DMS114 treated with DMSO at 0.1 percent for 48 hours (cell line): Measurements from ENCODE around the gene CASKIN2.
"Not testable (repeated sequence)": the region's sequence is repeated elsewhere in the genome, so short reads cannot be mapped to it uniquely, and the experiment has no call there.

Source experiments
- DNase-seq: peaks from one replicate; lab custom pipeline; 2025; ENCODE audit not compliant: unreplicated experiment; lab: John Stamatoyannopoulos, UW

CASKIN2 gene

GRCh38 chr17:75493476-75494129 lies 21.7 kb downstream of the CASKIN2 start:
- DNase-seq = no peak

DNA sequence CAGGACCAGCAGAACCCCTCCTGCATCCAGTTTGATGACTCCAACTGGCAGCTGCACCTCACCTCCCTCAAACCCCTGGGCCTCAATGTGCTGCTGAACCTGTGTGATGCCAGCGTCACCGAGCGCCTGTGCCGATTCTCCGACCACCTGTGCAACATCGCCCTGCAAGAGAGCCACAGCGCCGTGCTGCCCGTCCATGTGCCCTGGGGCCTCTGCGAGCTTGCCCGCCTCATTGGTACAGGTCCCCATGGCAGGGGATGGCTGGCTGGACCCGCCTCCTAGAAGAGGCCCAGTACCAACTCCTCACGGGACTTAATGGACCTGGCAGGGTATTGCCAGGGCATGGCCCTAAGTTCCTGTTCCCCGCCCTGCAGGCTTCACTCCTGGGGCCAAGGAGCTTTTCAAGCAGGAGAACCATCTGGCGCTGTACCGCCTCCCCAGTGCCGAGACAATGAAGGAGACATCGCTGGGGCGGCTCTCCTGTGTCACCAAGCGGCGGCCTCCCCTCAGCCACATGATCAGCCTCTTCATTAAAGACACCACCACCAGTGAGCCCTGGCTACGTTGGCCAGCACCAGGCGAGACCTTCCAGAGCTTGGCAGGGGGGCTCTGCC lies 22.7 kb downstream of the CASKIN2 start:
- DNase-seq = no peak

- DNase-seq = no peak
These were observed 23.7 kb downstream of the CASKIN2 start for GRCh38 chr17:75491680-75492079.

DNA sequence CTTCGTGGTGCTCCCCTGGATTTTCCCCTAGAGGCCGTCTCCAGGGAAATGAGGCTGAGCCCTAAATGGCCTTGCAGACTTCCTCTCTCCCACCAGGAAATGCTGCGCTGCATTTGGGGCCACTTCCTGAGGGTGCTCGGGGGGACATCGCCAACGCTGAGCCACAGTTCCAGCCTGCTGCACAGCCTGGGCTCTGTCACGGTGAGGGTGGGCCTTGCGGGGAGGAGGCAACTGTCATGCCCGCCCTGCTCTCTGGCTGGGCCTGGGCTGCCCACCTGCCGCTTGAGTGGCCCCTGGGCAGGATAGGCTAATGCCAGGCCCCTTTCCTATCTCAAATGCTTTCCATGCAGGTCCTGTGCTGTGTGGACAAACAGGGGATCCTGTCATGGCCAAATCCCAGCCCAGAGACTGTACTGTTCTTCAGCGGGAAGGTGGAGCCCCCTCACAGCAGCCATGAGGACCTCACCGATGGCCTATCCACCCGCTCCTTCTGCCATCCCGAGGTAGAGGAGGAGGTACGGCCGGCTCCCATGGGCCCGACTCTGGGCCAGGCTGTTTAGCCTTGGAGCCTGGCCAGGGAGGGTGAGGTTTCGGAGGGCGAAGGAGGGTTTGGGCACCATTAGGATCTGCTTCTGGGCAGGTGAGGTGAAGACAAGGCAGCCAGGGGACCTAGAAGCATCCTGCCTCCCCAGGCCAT lies 24.2 kb downstream of the CASKIN2 start:
- DNase-seq = no peak

GRCh38 chr17:75490173-75490743 lies 25.1 kb downstream of the CASKIN2 start:
- no peak for DNase-seq

GRCh38 chr17:75489511-75489955 lies 25.8 kb downstream of the CASKIN2 start:
- DNase-seq = no peak

GRCh38 chr17:75488693-75489510 lies 26.4 kb downstream of the CASKIN2 start:
- DNase-seq = no peak

DNA sequence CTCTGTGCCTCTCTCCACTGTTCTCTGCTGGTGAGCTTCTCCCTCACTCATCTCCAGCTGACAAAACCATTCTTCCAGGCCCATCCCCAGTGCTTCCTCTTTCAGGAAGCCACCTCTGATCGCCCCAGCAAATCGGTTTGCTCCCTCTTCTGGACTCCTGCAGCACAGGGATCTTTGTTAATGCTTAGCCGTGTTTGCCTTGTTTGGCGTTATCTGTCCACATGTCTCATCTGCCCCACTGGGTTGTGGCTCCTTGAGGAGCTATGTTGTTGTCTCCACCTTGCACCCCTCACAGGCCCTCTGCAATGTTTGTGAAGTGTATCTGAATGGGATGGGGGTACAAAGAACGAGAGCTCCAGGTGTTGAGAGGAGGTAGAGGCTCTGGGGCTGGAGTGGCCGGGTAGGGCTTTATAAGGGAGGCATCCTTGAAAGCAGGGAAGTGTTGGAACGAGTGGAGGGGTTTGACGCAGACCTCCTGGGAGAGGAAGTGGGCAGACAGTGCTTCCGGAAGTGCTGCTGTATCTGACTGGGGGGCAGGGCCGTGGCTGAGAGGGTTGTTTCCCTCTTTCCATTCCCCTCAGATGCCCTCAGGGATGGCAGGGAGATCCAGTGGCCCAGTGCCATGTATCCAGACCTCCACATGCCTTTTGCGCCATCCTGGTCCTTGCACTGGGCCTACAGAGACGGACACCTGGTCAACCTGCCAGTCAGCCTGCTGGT lies 27.8 kb downstream of the CASKIN2 start:
- no peak for DNase-seq

DNA sequence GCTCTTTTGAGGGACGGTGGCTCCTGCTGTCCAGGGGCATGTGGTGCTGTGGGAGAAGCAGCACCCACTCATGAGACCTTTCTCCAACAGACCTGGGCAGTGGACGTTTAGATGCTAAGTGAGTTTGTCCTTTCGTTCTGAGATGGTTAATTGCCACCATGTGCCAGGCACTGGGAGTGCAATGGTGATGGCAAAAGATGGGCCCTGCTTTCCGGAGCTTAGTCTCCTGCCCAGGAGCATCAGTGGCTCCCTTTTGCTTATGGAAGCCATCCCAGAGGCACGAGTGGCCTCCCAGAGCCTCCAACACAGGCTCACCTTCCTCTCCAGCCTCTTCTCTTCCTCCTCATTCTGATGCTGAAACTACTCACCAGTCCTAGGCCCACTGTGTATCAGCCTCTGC lies 28.4 kb downstream of the CASKIN2 start:
- no peak for DNase-seq

DNA sequence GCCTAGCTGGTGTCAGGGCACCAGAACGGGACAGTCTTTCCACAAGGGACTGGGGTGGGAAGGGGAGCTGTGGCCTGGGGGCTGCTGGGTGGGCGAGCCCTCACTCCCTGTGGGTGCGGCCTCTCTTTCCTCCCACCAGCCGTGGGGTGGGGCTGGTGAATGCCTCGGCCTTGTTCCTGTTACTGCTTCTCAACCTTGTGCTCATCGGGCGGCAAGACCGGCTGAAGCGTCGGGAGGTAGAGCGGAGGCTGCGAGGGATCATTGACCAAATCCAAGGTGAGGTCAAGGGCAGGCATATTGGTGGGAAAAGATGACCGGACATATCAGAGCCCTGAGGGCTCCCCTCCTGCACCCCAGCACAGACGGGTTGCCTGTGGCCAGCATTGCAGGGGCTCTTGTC lies 29.2 kb downstream of the CASKIN2 start:
- no peak for DNase-seq

DNA sequence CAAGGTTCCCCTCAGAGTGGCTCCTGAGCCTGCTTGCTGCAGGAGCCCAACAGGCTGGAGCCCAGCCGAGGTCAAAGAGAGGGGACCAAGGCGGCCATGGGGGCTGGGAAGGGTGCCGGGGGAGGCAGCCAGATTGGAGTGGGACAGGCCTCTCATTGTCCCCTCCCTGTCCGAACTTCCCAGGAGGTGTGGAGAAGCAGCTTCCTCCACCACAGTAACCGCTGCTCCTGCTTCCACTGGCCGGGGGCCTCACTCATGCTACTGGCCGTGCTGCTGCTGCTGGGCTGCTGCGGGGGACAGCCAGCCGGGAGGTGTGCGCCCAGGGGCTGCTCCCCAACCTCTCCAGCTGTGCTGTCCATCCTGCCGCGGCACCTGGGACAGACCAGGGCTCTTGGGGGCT lies 29.6 kb downstream of the CASKIN2 start:
- DNase-seq = no peak

DNA sequence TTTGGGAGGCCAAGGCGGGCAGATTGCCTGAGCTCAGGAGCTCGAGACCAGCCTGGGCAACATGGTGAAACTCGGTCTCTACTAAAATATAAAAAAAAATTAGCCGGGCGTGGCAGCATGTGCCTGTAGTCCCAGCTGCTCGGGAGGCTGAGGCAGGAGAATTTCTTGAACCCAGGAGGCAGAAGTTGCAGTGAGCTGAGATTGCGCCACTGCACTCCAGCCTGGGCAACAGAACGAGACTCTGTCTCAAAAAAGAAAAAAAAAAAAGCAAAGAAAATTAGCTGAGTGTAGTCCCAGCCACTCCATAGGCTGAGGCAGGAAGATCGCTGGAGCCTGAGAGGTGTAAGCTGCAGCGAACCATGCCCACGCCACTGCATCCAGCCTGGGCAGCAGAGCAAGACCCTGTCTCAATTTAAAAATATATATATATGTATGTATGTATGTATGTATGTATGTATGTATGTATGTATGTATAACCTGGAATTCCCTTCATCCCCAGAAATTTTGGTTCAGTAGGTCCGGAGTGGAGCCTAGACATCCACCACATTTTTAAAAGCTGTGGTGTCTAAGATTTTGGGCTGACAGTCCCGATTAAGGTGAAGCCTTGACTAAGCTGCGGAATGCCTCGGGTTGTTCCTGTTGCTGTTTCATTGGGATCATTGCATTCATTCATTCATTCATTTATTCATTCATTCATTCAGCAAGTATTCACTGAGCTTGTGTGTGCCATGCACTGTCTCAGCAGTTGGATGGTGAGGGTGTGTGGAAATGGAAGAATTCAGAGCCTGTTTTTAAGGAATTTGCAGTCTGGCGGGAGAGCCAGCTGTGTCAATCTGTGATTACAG lies 33.0 kb downstream of the CASKIN2 start:
- DNase-seq = no peak

DNA sequence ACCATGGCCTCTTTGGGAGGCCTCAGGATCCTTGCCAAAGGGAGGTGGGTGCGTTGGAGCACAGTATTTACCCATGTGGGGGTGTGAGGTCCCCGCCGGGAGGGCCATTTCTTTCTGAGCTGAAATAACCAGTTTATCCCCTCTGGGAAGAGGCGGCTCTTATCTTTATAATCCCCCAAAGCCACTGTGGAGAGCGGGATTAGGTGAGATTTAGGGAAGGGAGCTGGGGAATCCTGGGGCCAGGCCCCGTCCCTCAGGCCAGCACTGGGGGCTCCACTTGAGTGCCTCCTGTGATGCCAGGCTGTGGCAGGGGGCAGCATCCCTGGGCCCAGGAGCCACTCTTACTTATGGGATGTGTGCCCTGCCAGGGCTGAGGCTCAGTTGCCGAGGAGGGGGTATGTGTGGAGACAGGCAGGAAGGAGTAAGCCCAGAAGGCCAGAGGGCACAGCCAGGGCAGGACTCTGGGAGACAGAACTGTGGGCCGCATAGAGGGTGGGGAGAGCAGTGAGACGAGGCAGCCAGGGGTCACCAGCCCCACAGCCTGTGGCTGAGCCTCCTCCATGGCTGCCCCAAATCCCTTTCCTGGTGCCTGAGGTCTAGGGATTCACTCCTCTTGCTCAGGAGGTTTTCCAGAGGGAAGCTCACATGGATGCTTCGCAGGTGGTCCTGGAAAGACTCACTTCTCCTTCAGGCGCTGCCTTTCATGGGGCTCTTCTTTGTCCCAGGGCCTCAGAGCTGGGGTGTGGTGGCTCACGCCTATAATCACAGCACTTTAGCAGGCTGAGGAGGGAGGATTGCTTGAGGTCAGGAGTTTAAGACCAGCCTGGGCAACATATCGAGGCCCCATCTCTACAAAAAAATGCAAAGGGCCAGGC lies 33.9 kb downstream of the CASKIN2 start:
- no peak for DNase-seq

DNA sequence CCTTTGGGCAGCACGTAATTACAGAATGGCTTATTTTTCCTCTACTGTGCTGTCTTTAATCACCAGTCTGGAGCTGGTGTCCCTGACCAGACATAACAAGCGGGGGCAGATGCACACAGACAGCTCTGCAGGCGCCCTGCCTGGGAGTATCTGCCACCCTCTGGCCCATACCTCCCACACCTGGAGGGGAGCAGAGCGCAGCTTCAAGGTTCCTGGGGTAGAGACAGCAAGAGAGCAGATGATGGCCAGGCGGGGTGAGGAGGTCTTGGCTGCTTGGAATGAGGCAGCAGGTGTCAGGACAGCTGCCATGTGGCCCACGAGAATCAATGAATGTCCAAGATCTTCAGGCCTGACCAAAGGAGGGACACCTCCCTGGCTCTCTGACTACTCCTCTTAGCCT lies 35.1 kb downstream of the CASKIN2 start:
- no peak for DNase-seq

GRCh38 chr17:75478508-75478907 lies 36.8 kb downstream of the CASKIN2 start:
- DNase-seq = no peak

GRCh38 chr17:75477490-75477862 lies 37.9 kb downstream of the CASKIN2 start:
- not testable (repeated sequence) for DNase-seq

DNA sequence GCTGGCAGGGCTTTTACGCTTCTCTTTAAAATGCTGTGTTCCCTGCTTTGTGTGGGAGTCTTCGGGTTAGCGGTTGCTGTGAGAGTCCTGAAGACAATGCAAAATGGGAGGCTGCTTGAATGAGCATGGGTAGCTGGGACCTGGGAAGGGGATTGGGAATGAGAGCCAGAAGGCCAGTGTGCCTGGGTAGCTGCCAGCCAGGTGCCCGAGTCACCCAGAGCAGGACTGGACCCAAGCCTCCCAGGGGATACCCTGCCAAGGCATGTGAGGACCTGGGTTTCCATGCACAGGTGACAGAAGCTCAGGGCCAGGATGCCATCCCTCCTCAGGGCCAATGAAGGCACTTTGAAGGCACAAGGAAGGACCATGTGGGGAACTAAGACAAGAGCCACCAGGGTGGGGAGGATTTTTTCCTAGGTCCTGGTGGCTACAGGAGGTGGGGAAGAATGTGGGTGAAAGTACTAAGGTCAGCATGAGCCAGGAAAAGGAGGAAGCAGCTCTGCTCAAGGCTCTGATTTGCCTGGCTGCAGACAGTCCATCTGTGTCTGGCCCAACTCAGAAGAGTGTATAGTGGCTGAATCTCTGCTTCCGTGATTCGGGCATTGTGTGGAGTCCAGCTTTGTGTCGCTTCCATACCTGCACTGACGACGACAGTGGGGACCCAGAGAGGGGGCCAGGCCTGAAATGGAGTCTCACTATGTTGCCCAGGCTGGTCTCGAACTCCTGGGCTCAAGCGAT lies 38.4 kb downstream of the CASKIN2 start:
- no peak for DNase-seq

GRCh38 chr17:75476271-75476671 lies 39.1 kb downstream of the CASKIN2 start:
- no peak for DNase-seq
